SK-N-SH treated with all-trans-retinoic acid at 6 μM for 48 hours (cell line): ENCODE data around the gene SIL1.

Experiments used
- ATAC-seq: fragments of 200-7000 bp; cut with Tn5 transposase; 3 replicates; pipeline ENCODE4 v1.9.1; 2020; ENCODE audit warnings: mild to moderate bottlenecking, moderate library complexity
- BACH2 ChIP-seq: fragments of 250-450 bp; sonication (Bioruptor Pico); IDR thresholded peaks from 2 replicates; pipeline ENCODE4 v1.9.0; 2021; ENCODE audit warnings: mild to moderate bottlenecking, borderline replicate concordance
- CSDC2 ChIP-seq: fragments of 250-450 bp; sonication (Bioruptor Pico); IDR thresholded peaks from 2 replicates; pipeline ENCODE4 v1.5.0; 2020; ENCODE audit warnings: mild to moderate bottlenecking, moderate library complexity
- ESRRG ChIP-seq: fragments of 250-450 bp; sonication (Bioruptor Pico); IDR thresholded peaks from 2 replicates; pipeline ENCODE4 v1.6.1; 2021; ENCODE audit warnings: mild to moderate bottlenecking
- GLIS3 ChIP-seq: fragments of 250-450 bp; sonication (Bioruptor Pico); IDR thresholded peaks from 2 replicates; pipeline ENCODE4 v1.5.0; 2020; ENCODE audit warnings: mild to moderate bottlenecking, moderate library complexity
- ISL1 ChIP-seq: fragments of 250-450 bp; sonication (Bioruptor Pico); IDR thresholded peaks from 2 replicates; pipeline ENCODE4 v2.1.2; 2022; ENCODE audit warnings: mild to moderate bottlenecking, moderate library complexity
- OSR1 ChIP-seq: fragments of 250-450 bp; sonication (Bioruptor Pico); IDR thresholded peaks from 2 replicates; pipeline ENCODE4 v1.8.0; 2022; ENCODE audit warnings: moderate library complexity, mild to moderate bottlenecking, inconsistent platforms
- PPARA ChIP-seq: fragments of 250-450 bp; sonication (Bioruptor Pico); IDR thresholded peaks from 2 replicates; pipeline ENCODE4 v1.5.0; 2020; ENCODE audit warnings: mild to moderate bottlenecking, borderline replicate concordance
- RARB ChIP-seq: fragments of 250-450 bp; sonication (Bioruptor Pico); IDR thresholded peaks from 2 replicates; pipeline ENCODE4 v1.8.0; 2021; ENCODE audit warnings: mild to moderate bottlenecking, moderate library complexity
- SNAI2 ChIP-seq: fragments of 250-450 bp; sonication (Bioruptor Pico); IDR thresholded peaks from 2 replicates; pipeline ENCODE4 v1.5.0; 2020; ENCODE audit warnings: mild to moderate bottlenecking, moderate library complexity
- TCF4 ChIP-seq: fragments of 250-450 bp; sonication (Bioruptor Pico); IDR thresholded peaks from 2 replicates; pipeline ENCODE4 v1.8.0; 2021; ENCODE audit warnings: mild to moderate bottlenecking, moderate library complexity, borderline replicate concordance
- TOX ChIP-seq: fragments of 250-450 bp; sonication (Bioruptor Pico); IDR thresholded peaks from 2 replicates; pipeline ENCODE4 v1.8.0; 2021; ENCODE audit warnings: mild to moderate bottlenecking, moderate library complexity, borderline replicate concordance
- ZC3H10 ChIP-seq: fragments of 250-450 bp; sonication (Bioruptor Pico); IDR thresholded peaks from 2 replicates; pipeline ENCODE4 v1.5.1; 2021; ENCODE audit warnings: mild to moderate bottlenecking, moderate library complexity
- ZFP3 ChIP-seq: fragments of 250-450 bp; sonication (Bioruptor Pico); IDR thresholded peaks from 2 replicates; pipeline ENCODE4 v1.5.0; 2020; ENCODE audit warnings: mild to moderate bottlenecking, moderate library complexity
- ZFP30 ChIP-seq: fragments of 450-650 bp; formaldehyde crosslinking; IDR thresholded peaks from 2 replicates; pipeline ENCODE4 v1.5.0; 2022; ENCODE audit warnings: mild to moderate bottlenecking, moderate library complexity
- ZNF565 ChIP-seq: fragments of 450-650 bp; formaldehyde crosslinking; conservative IDR thresholded peaks from 2 replicates; pipeline ENCODE4 v1.5.0; 2020; ENCODE audit warnings: low read depth, mild to moderate bottlenecking, moderate library complexity
- ZNF70 ChIP-seq: fragments of 450-650 bp; formaldehyde crosslinking; IDR thresholded peaks from 2 replicates; pipeline ENCODE4 v1.5.0; 2020; ENCODE audit warnings: mild to moderate bottlenecking, moderate library complexity
- ZNF8 ChIP-seq: fragments of 450-650 bp; formaldehyde crosslinking; IDR thresholded peaks from 2 replicates; pipeline ENCODE4 v1.5.0; 2020; ENCODE audit warnings: mild to moderate bottlenecking, moderate library complexity
- TF ChIP-seq, protein P1 (sequence below): fragments of 250-450 bp; sonication (Bioruptor Pico); IDR thresholded peaks from 2 replicates; pipeline ENCODE4 v1.5.1; 2021; ENCODE audit warnings: mild to moderate bottlenecking, moderate library complexity
- TF ChIP-seq, protein P2 (sequence below): fragments of 250-450 bp; sonication (Bioruptor Pico); IDR thresholded peaks from 2 replicates; pipeline ENCODE4 v1.8.0; 2021; ENCODE audit warnings: low read depth, mild to moderate bottlenecking, moderate library complexity, borderline replicate concordance
- TF ChIP-seq, protein P3 (sequence below): fragments of 250-450 bp; sonication (Bioruptor Pico); IDR thresholded peaks from 2 replicates; pipeline ENCODE4 v1.5.0; 2020; ENCODE audit warnings: mild to moderate bottlenecking, moderate library complexity
- TF ChIP-seq, protein P4 (sequence below): fragments of 250-450 bp; sonication (Bioruptor Pico); IDR thresholded peaks from 2 replicates; pipeline ENCODE4 v1.5.1; 2020; ENCODE audit warnings: low read depth, mild to moderate bottlenecking, moderate library complexity

Gene SIL1

DNA sequence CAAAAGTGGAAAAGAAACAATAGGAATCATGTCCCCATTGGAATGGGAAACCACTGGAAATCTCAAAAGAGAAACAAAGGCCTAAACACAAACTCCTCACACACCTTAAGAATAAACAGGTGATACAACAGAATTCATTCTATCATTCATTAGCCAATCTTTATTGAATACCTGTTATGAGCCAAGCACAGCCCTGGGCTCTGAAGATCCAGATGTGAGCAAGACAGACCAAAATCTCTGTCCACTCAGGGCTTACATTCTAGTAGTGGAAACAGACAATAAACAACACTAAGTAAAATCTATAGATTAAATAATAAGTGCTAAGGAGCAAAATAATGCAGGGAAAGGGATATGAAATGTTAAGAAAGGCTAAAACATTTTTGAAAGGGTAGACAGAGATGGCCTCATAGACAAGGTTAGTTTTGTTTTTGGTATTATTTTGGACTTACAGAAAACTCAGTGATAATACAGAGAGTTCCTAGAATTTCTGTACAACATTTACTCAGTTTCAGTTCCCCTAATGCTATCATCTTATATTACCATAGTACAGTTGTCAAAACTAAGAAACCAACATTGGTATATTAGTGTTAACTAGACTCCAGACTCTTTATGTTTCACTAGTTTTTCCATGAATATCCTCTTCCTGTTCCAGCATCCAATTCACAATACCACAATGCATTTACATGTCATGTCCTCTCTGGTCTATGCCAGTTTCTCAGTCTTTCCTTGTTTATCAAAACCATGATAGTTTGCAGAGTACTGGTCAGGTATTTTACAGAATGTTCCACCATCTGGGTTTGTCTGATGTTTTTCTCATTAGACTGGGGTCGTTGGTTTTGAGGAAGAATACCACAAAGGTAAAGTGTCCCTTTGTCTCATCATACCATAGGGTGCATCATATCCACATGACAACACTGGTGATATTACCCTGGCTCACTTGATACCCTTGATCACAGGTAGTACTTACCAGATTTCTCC, 103.7 kb downstream of the SIL1 start:
- TF ChIP-seq ZFP30 (CRISPR knock-in tag) = no peak
- no peak for TF ChIP-seq GLIS3
- no peak for TF ChIP-seq ZNF70 (CRISPR knock-in tag)
- TF ChIP-seq RARB (CRISPR knock-in tag) = no peak
- TF ChIP-seq ZC3H10 (CRISPR knock-in tag) = no peak
- TF ChIP-seq PPARA (CRISPR knock-in tag) = no peak
- no peak for TF ChIP-seq ISL1 (CRISPR knock-in tag)
- no peak for TF ChIP-seq ZNF565 (CRISPR knock-in tag)
- TF ChIP-seq TCF4 (CRISPR knock-in tag) = no peak
- TF ChIP-seq SNAI2 (CRISPR knock-in tag) = no peak
- TF ChIP-seq, protein P1, sequence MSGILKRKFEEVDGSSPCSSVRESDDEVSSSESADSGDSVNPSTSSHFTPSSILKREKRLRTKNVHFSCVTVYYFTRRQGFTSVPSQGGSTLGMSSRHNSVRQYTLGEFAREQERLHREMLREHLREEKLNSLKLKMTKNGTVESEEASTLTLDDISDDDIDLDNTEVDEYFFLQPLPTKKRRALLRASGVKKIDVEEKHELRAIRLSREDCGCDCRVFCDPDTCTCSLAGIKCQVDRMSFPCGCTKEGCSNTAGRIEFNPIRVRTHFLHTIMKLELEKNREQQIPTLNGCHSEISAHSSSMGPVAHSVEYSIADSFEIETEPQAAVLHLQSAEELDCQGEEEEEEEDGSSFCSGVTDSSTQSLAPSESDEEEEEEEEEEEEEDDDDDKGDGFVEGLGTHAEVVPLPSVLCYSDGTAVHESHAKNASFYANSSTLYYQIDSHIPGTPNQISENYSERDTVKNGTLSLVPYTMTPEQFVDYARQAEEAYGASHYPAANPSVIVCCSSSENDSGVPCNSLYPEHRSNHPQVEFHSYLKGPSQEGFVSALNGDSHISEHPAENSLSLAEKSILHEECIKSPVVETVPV (CRISPR knock-in tag) = no peak
- no peak for TF ChIP-seq CSDC2 (CRISPR knock-in tag)
- no peak for TF ChIP-seq ZFP3 (CRISPR knock-in tag)
- TF ChIP-seq, protein P2, sequence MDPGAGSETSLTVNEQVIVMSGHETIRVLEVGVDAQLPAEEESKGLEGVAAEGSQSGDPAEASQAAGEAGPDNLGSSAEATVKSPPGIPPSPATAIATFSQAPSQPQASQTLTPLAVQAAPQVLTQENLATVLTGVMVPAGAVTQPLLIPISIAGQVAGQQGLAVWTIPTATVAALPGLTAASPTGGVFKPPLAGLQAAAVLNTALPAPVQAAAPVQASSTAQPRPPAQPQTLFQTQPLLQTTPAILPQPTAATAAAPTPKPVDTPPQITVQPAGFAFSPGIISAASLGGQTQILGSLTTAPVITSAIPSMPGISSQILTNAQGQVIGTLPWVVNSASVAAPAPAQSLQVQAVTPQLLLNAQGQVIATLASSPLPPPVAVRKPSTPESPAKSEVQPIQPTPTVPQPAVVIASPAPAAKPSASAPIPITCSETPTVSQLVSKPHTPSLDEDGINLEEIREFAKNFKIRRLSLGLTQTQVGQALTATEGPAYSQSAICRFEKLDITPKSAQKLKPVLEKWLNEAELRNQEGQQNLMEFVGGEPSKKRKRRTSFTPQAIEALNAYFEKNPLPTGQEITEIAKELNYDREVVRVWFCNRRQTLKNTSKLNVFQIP (CRISPR knock-in tag) = no peak
- ATAC-seq = no peak

DNA sequence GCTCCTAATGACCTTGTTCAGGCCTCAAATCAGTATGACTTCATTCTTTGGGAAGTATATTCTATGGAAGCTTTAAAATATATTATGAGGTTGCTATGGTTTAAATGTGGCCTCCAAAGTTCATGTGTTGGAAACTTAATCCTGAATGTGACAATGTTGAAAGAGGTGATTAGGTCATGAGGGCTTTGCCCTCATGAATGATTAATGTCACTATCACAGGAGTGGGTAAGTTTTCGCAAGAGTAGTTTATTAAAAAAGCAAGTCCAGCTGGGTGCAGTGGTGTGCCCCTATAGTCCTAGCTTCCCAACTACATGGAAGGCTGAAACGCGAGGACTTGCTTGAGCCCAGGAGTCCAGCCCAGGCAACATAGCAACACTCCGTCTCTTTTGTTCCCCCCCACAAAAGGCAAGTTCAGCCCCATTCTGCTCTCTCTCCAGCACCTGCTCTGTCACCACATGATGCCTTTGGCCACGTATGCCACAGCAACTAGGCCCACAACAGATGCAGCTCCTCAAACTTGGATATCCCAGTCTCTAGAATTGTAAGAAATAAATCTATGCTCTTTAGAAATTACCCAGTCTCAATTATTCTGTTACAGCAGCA, 105.3 kb downstream of the SIL1 start:
- ATAC-seq = no peak
- TF ChIP-seq ZNF565 (CRISPR knock-in tag) (no peak), ZC3H10 (CRISPR knock-in tag) (no peak), ZNF8 (CRISPR knock-in tag) (no peak), GLIS3 (no peak), SNAI2 (CRISPR knock-in tag) (no peak), ZNF70 (CRISPR knock-in tag) (no peak), CSDC2 (CRISPR knock-in tag) (no peak), BACH2 (CRISPR knock-in tag) (no peak), ESRRG (no peak), TOX (CRISPR knock-in tag) (no peak), PPARA (CRISPR knock-in tag) (no peak), ZFP3 (CRISPR knock-in tag) (no peak), ZFP30 (CRISPR knock-in tag) (no peak), ISL1 (CRISPR knock-in tag) (no peak), TCF4 (CRISPR knock-in tag) (no peak), OSR1 (CRISPR knock-in tag) (no peak)
- TF ChIP-seq, protein P3, sequence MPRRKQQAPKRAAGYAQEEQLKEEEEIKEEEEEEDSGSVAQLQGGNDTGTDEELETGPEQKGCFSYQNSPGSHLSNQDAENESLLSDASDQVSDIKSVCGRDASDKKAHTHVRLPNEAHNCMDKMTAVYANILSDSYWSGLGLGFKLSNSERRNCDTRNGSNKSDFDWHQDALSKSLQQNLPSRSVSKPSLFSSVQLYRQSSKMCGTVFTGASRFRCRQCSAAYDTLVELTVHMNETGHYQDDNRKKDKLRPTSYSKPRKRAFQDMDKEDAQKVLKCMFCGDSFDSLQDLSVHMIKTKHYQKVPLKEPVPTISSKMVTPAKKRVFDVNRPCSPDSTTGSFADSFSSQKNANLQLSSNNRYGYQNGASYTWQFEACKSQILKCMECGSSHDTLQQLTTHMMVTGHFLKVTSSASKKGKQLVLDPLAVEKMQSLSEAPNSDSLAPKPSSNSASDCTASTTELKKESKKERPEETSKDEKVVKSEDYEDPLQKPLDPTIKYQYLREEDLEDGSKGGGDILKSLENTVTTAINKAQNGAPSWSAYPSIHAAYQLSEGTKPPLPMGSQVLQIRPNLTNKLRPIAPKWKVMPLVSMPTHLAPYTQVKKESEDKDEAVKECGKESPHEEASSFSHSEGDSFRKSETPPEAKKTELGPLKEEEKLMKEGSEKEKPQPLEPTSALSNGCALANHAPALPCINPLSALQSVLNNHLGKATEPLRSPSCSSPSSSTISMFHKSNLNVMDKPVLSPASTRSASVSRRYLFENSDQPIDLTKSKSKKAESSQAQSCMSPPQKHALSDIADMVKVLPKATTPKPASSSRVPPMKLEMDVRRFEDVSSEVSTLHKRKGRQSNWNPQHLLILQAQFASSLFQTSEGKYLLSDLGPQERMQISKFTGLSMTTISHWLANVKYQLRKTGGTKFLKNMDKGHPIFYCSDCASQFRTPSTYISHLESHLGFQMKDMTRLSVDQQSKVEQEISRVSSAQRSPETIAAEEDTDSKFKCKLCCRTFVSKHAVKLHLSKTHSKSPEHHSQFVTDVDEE (CRISPR knock-in tag) = no peak
- TF ChIP-seq, protein P2 (CRISPR knock-in tag) = no peak
- TF ChIP-seq, protein P4, sequence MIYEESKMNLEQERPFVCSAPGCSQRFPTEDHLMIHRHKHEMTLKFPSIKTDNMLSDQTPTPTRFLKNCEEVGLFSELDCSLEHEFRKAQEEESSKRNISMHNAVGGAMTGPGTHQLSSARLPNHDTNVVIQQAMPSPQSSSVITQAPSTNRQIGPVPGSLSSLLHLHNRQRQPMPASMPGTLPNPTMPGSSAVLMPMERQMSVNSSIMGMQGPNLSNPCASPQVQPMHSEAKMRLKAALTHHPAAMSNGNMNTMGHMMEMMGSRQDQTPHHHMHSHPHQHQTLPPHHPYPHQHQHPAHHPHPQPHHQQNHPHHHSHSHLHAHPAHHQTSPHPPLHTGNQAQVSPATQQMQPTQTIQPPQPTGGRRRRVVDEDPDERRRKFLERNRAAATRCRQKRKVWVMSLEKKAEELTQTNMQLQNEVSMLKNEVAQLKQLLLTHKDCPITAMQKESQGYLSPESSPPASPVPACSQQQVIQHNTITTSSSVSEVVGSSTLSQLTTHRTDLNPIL (CRISPR knock-in tag) = no peak
- TF ChIP-seq, protein P1 (CRISPR knock-in tag) = no peak
